ENCODE measurements around the gene AMMECR1.

AMMECR1 gene

DNA sequence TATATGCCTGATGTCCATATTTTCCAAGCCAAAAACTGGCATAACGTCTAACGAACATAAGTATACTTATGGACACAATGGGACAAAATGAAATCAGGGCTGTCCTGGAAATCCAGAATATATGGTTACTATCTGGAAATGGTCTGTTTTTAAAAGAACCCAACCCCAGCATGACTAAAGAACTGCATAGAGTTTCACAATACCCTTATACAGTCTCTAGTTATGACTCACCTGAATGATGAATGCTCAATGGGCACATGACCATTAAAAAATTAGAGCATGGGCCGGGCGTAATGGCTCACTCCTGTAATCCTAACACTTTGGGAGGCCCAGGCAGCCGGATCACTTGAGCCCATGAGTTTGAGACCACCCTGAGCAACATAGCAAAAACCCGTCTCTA, 31.8 kb downstream of the AMMECR1 start:
- Histone ChIP-seq H3K36me3 (ENCODE audit: control insufficient read depth in 2 of 2, insufficient read depth in 2 of 2, low read length in 2 of 2) (no peaks in the 10 kb centered on the region), H3K4me1 (ENCODE audit: control insufficient read depth, insufficient read depth, low read length) (no peaks in the 10 kb centered on the region), H3K27me3 (ENCODE audit: control insufficient read depth in 1 of 2, insufficient read depth in 2 of 2, low read length in 2 of 2) (no peaks in the 10 kb centered on the region), H3K27ac (ENCODE audit: low read length) (no peak overlapping the region), H3K9ac (ENCODE audit: low read length in 2 of 2) (no peak overlapping the region), H3K4me3 (ENCODE audit: low read length in 2 of 2) (no peak overlapping the region), H3K9me3 (ENCODE audit: control insufficient read depth in 2 of 2, low read length in 2 of 2) (no peaks in the 10 kb centered on the region)

DNA sequence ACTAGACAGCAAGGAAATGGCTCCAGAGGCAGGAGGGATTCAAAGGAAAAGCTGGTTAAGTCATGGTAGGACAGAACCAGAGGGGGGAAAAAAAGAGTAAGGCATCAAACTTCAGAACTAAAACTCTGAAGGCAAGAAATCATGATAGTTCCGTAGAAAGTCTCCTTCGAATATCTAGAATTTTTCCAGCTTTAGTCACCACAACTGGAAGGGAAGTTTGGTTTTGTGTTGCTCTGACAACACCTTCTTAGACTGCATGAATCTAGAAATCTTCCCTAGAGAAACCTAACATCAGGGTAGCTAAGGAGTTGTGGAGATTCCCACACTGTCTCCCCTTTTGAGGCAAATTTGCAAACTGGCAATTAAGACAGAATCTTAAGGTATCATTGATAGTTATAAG, 33.7 kb downstream of the AMMECR1 start:
- no peak overlapping the region for H3K27ac ChIP-seq (ENCODE audit: low read length)
- no peaks in the 10 kb centered on the region for H3K9me3 ChIP-seq (ENCODE audit: control insufficient read depth in 2 of 2, low read length in 2 of 2)
- no peak overlapping the region for H3K9ac ChIP-seq (ENCODE audit: low read length in 2 of 2)
- H3K27me3 ChIP-seq (ENCODE audit: control insufficient read depth in 1 of 2, insufficient read depth in 2 of 2, low read length in 2 of 2) = no peaks in the 10 kb centered on the region
- H3K36me3 ChIP-seq (ENCODE audit: control insufficient read depth in 2 of 2, insufficient read depth in 2 of 2, low read length in 2 of 2) = no peaks in the 10 kb centered on the region
- H3K4me1 ChIP-seq (ENCODE audit: control insufficient read depth, insufficient read depth, low read length) = no peaks in the 10 kb centered on the region
- no peak overlapping the region for H3K4me3 ChIP-seq (ENCODE audit: low read length in 2 of 2)

DNA sequence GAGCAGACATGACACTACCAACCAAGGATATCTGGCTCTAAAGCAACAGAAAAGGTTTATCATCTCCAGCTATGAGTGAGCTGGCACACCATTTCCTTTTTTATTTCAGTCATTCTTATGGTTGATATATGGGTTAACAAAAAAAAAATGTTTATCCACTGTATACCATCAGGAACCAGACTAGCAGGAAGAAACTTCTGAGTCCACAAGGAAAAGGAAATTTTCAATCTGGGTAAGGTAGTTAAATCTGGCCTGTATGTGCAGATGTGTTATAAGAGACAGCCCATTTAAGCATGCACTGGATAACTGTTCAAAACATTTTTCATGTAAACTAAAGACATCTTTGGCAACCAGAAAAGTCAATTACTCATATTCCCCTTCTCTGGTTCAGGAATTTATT, 35.0 kb downstream of the AMMECR1 start:
- H3K27ac ChIP-seq (ENCODE audit: low read length) = no peak overlapping the region
- H3K27me3 ChIP-seq (ENCODE audit: control insufficient read depth in 1 of 2, insufficient read depth in 2 of 2, low read length in 2 of 2) = no peaks in the 10 kb centered on the region
- no peak overlapping the region for H3K4me3 ChIP-seq (ENCODE audit: low read length in 2 of 2)
- H3K9ac ChIP-seq (ENCODE audit: low read length in 2 of 2) = no peak overlapping the region
- H3K4me1 ChIP-seq (ENCODE audit: control insufficient read depth, insufficient read depth, low read length) = no peaks in the 10 kb centered on the region
- H3K36me3 ChIP-seq (ENCODE audit: control insufficient read depth in 2 of 2, insufficient read depth in 2 of 2, low read length in 2 of 2) = no peaks in the 10 kb centered on the region
- H3K9me3 ChIP-seq (ENCODE audit: control insufficient read depth in 2 of 2, low read length in 2 of 2) = no peaks in the 10 kb centered on the region

DNA sequence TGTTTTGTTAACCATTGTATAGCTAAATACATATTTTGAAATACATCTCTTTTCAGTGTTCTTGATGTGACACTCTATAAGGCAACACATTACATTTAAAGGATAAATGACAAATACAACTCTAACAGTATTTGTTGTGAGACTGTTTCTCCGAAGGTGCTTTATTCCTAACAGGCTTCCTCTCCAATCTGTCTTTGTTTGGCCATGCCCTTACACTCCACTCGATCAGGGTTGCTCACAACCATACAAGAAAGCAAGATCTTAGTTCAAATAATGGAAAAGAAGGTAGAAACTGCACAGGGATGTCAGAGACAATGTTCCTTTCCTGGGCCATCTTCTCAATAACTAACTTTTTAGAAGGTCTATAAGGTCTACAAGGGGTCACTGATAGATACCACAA, 36.5 kb downstream of the AMMECR1 start:
- Histone ChIP-seq H3K4me3 (ENCODE audit: low read length in 2 of 2) (no peak overlapping the region), H3K4me1 (ENCODE audit: control insufficient read depth, insufficient read depth, low read length) (no peaks in the 10 kb centered on the region), H3K9me3 (ENCODE audit: control insufficient read depth in 2 of 2, low read length in 2 of 2) (no peaks in the 10 kb centered on the region), H3K9ac (ENCODE audit: low read length in 2 of 2) (no peak overlapping the region), H3K36me3 (ENCODE audit: control insufficient read depth in 2 of 2, insufficient read depth in 2 of 2, low read length in 2 of 2) (no peaks in the 10 kb centered on the region), H3K27ac (ENCODE audit: low read length) (no peak overlapping the region), H3K27me3 (ENCODE audit: control insufficient read depth in 1 of 2, insufficient read depth in 2 of 2, low read length in 2 of 2) (peaks cover 0 to 2% of the 10 kb centered on the region in 2 donors)

DNA sequence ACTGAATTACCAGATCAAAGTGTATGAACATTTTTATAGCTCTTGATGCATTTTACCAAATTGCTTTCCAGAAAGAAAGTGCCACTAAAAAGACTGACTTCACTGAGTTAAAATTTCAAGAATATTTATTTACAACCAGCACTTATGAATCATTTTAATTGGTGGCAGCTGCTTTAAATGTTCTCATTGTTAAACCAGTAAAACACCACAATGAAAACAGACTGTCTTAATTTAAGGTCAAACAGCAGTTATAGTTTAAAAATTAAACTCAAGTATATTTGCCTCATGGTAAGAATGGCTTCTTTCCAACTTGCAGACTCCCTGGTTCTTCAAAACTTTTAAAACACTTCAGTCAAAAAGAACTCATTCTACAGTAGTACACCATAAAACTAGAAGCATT, 36.9 kb downstream of the AMMECR1 start:
- H3K9me3 ChIP-seq (ENCODE audit: control insufficient read depth in 2 of 2, low read length in 2 of 2) = no peaks in the 10 kb centered on the region
- H3K36me3 ChIP-seq (ENCODE audit: control insufficient read depth in 2 of 2, insufficient read depth in 2 of 2, low read length in 2 of 2) = no peaks in the 10 kb centered on the region
- no peak overlapping the region for H3K9ac ChIP-seq (ENCODE audit: low read length in 2 of 2)
- H3K27ac ChIP-seq (ENCODE audit: low read length) = no peak overlapping the region
- no peak overlapping the region for H3K4me3 ChIP-seq (ENCODE audit: low read length in 2 of 2)
- H3K27me3 ChIP-seq (ENCODE audit: control insufficient read depth in 1 of 2, insufficient read depth in 2 of 2, low read length in 2 of 2) = peaks cover 0 to 2% of the 10 kb centered on the region in 2 donors
- no peaks in the 10 kb centered on the region for H3K4me1 ChIP-seq (ENCODE audit: control insufficient read depth, insufficient read depth, low read length)

DNA sequence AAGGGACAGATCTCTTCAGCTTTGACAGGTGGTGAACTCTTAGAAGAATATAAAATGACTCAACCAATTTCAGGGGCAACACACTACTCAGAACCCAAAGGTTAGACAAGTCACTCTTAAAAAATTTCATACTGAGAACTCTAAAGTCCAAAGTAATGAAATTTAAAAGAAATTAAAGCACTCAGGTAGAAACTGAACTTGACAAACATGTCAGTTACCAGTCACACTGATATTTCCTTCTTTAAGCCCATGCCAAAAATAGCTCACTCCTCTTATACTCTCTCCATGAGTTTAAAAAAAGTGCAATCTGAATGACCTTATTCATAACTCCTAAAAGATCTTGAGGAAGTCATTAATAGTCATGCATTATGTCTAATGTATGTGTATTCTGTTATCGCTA, 40.3 kb downstream of the AMMECR1 start:
- H3K9me3 ChIP-seq (ENCODE audit: control insufficient read depth in 2 of 2, low read length in 2 of 2) = no peaks in the 10 kb centered on the region
- no peaks in the 10 kb centered on the region for H3K36me3 ChIP-seq (ENCODE audit: control insufficient read depth in 2 of 2, insufficient read depth in 2 of 2, low read length in 2 of 2)
- H3K4me1 ChIP-seq (ENCODE audit: control insufficient read depth, insufficient read depth, low read length) = no peaks in the 10 kb centered on the region
- no peak overlapping the region for H3K27ac ChIP-seq (ENCODE audit: low read length)
- no peak overlapping the region for H3K9ac ChIP-seq (ENCODE audit: low read length in 2 of 2)
- no peak overlapping the region for H3K4me3 ChIP-seq (ENCODE audit: low read length in 2 of 2)
- H3K27me3 ChIP-seq (ENCODE audit: control insufficient read depth in 1 of 2, insufficient read depth in 2 of 2, low read length in 2 of 2) = peaks cover 0 to 2% of the 10 kb centered on the region in 2 donors

DNA sequence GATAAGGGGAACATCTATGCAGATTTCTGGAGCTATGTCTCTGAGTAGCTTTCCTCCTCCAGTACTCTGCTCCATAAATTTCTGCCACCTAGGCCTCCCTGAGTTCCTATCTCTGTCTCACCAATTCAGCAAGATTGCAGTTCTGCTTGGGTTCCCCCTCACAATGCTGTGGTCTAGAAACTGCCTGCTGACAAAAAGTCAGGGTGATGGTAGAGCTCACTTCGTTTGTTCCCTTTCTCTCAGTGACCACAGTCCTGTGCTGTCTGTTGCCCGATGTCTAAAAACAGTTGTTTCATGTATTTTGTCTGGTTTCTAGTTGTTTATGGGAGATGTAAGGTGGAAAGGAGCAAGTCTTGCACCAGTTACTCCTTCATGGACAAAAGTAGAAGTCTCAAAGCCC, 41.1 kb downstream of the AMMECR1 start:
- Histone ChIP-seq H3K4me3 (ENCODE audit: low read length in 2 of 2) (no peak overlapping the region), H3K9me3 (ENCODE audit: control insufficient read depth in 2 of 2, low read length in 2 of 2) (no peaks in the 10 kb centered on the region), H3K27ac (ENCODE audit: low read length) (no peak overlapping the region), H3K4me1 (ENCODE audit: control insufficient read depth, insufficient read depth, low read length) (no peaks in the 10 kb centered on the region), H3K9ac (ENCODE audit: low read length in 2 of 2) (no peak overlapping the region), H3K36me3 (ENCODE audit: control insufficient read depth in 2 of 2, insufficient read depth in 2 of 2, low read length in 2 of 2) (no peaks in the 10 kb centered on the region), H3K27me3 (ENCODE audit: control insufficient read depth in 1 of 2, insufficient read depth in 2 of 2, low read length in 2 of 2) (peaks cover 0 to 2% of the 10 kb centered on the region in 2 donors)

DNA sequence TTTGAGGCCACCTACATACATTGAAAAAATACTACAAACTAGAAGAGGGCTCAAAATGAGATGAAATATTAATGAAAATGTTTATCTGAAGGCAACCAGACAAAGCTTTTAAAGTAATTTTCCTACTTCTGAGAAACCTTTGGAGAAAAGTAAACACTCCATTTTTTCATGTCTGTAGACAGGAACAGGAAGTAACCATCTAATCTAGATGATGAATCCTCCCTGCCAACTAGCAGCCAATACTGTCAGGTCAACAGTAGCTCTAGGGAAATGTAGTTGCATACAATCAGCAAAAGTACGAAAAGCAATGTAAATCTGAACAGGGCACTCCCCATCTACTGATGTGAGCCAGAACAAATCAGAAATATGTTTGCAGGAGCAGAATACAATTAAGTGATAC, 49.0 kb downstream of the AMMECR1 start:
- Histone ChIP-seq H3K27ac (ENCODE audit: low read length) (no peak overlapping the region), H3K4me1 (ENCODE audit: control insufficient read depth, insufficient read depth, low read length) (no peaks in the 10 kb centered on the region)

DNA sequence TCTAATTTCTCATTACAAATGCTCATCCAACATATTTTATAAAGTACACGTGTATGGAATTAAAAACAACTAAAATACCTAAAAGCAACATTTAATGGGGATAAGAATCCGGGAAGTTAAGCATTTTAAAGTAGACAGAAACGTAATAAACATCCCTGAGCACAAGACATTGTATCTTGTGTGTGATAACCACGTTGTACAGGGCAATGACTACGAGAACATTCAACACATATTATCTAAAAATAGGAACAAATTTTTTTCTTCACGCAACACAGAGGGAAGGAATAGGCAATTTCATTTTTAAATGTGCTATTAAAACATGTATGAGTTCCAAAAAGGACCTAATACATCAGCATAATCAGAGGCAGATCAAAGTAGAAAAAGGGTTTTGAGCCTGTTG, 49.5 kb downstream of the AMMECR1 start:
- Histone ChIP-seq H3K9me3 (ENCODE audit: control insufficient read depth in 2 of 2, low read length in 2 of 2) (no peaks in the 10 kb centered on the region), H3K27me3 (ENCODE audit: control insufficient read depth in 1 of 2, insufficient read depth in 2 of 2, low read length in 2 of 2) (no peaks in the 10 kb centered on the region), H3K27ac (ENCODE audit: low read length) (no peak overlapping the region), H3K4me1 (ENCODE audit: control insufficient read depth, insufficient read depth, low read length) (no peaks in the 10 kb centered on the region), H3K9ac (ENCODE audit: low read length in 2 of 2) (no peak overlapping the region), H3K36me3 (ENCODE audit: control insufficient read depth in 2 of 2, insufficient read depth in 2 of 2, low read length in 2 of 2) (no peaks in the 10 kb centered on the region), H3K4me3 (ENCODE audit: low read length in 2 of 2) (no peak overlapping the region)

More for the DNA sequence above, 49.0 kb downstream of the AMMECR1 start:
- Histone ChIP-seq H3K9ac (ENCODE audit: low read length in 2 of 2) (no peak overlapping the region), H3K27me3 (ENCODE audit: control insufficient read depth in 1 of 2, insufficient read depth in 2 of 2, low read length in 2 of 2) (no peaks in the 10 kb centered on the region), H3K9me3 (ENCODE audit: control insufficient read depth in 2 of 2, low read length in 2 of 2) (no peaks in the 10 kb centered on the region), H3K36me3 (ENCODE audit: control insufficient read depth in 2 of 2, insufficient read depth in 2 of 2, low read length in 2 of 2) (no peaks in the 10 kb centered on the region), H3K4me3 (ENCODE audit: low read length in 2 of 2) (no peak overlapping the region)

DNA sequence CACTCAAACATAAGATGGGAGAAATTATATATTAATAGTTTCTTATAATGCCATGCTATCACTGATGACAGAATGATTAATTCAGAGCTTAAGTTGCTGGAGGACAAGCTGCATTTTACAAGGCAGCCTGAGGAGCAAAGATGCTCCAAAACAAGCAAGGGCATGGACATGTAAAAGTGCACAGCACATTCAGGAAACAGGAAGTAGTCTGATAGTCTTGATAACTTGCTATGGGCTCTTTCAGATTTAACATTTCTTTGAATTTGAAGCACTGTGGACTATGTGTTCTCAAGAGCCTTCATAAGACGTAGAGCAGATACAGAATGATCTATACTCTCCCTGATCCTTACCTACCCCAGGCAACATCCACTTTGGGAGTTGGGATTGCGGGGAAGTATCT, 50.0 kb downstream of the AMMECR1 start:
- H3K27ac ChIP-seq (ENCODE audit: low read length) = no peak overlapping the region
- H3K36me3 ChIP-seq (ENCODE audit: control insufficient read depth in 2 of 2, insufficient read depth in 2 of 2, low read length in 2 of 2) = no peaks in the 10 kb centered on the region

DNA sequence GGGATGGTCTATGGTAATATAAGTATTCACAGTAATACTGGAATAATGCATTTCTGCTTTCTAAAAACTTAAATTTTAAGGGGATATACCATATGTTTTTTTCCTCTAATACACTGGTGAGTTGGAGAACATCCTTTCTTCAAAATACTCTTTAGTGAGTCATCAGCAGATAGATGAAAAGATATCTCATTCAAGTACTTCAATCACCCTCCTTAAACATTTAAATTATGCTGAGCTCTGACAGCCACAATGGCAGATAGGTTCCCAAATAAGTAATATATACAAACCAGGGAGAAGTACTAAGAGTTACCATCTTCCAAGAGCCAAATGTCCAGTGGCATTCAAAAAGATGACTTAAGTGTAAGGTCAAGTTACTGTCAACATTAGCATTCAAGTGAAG, 52.2 kb downstream of the AMMECR1 start:
- Histone ChIP-seq H3K27ac (ENCODE audit: low read length) (no peak overlapping the region), H3K9me3 (ENCODE audit: control insufficient read depth in 2 of 2, low read length in 2 of 2) (no peaks in the 10 kb centered on the region), H3K9ac (ENCODE audit: low read length in 2 of 2) (no peak overlapping the region), H3K27me3 (ENCODE audit: control insufficient read depth in 1 of 2, insufficient read depth in 2 of 2, low read length in 2 of 2) (no peaks in the 10 kb centered on the region), H3K4me1 (ENCODE audit: control insufficient read depth, insufficient read depth, low read length) (no peaks in the 10 kb centered on the region), H3K4me3 (ENCODE audit: low read length in 2 of 2) (no peak overlapping the region), H3K36me3 (ENCODE audit: control insufficient read depth in 2 of 2, insufficient read depth in 2 of 2, low read length in 2 of 2) (no peaks in the 10 kb centered on the region)

More for the DNA sequence above, 50.0 kb downstream of the AMMECR1 start:
- no peak overlapping the region for H3K9ac ChIP-seq (ENCODE audit: low read length in 2 of 2)
- no peaks in the 10 kb centered on the region for H3K4me1 ChIP-seq (ENCODE audit: control insufficient read depth, insufficient read depth, low read length)
- H3K9me3 ChIP-seq (ENCODE audit: control insufficient read depth in 2 of 2, low read length in 2 of 2) = no peaks in the 10 kb centered on the region
- H3K4me3 ChIP-seq (ENCODE audit: low read length in 2 of 2) = no peak overlapping the region
- H3K27me3 ChIP-seq (ENCODE audit: control insufficient read depth in 1 of 2, insufficient read depth in 2 of 2, low read length in 2 of 2) = no peaks in the 10 kb centered on the region

Measured in stomach smooth muscle (tissue), 2 donors.